ENCODE results near the gene CACNA1C. TPM values are rescaled to one million over a fixed set of nuclear protein-coding genes. Genes with fewer than 3 reads are reported as not detected.

Gene CACNA1C
- total RNA-seq, 4 donors from 2014 or later: 5.2 to 12.9 (median 6.3) TPM

DNA sequence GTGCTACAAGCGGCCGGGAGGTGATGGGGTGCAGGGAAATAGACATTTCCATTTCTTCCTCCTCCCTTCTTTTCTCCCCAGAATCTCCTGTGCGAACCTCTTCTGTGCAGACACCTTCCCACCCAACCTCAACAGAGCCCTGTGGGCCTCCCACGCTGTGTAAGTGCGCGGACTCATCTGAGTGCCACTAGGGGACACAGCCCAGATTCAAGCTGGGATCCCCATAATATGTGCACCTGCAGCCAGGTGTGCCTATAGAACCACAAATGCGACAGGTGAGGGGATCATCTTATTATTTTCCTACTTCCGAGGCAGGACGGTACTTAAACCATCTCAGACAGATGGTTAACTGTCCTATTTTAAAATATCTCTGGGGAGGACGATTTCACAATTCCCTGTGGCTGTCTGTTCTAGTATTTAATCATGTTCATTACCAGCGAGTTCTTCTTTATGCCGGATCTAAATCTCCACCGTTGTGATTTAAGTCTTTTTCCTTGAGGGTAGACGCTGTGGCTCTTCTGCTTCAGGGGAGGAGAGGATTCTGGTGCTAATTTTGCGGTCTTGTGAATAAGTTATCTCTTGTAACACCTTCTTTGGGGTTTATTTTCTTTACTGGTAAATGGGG is 17.2 kb upstream of the CACNA1C start:
- no peaks in the 10 kb centered on the region for H3K27me3 ChIP-seq
- H3K27ac ChIP-seq: no peak overlapping the region
- WGBS, 2 donors: 56 to 66% methylated on average over 15 of the region's 15 CpGs
- no peaks in the 10 kb centered on the region for H3K36me3 ChIP-seq
- H3K4me1 ChIP-seq: peaks cover 0 to 16% (median 6%) of the 10 kb centered on the region in 4 donors
- H3K4me3 ChIP-seq: peak overlapping the region in 3 of 4 donors; percentile 34 to 47 (median 38)
- no peaks in the 10 kb centered on the region for H3K9me3 ChIP-seq
- DNase-seq (ENCODE audit: low spot score in 2 of 2): no peak
- TF ChIP-seq, protein P1, sequence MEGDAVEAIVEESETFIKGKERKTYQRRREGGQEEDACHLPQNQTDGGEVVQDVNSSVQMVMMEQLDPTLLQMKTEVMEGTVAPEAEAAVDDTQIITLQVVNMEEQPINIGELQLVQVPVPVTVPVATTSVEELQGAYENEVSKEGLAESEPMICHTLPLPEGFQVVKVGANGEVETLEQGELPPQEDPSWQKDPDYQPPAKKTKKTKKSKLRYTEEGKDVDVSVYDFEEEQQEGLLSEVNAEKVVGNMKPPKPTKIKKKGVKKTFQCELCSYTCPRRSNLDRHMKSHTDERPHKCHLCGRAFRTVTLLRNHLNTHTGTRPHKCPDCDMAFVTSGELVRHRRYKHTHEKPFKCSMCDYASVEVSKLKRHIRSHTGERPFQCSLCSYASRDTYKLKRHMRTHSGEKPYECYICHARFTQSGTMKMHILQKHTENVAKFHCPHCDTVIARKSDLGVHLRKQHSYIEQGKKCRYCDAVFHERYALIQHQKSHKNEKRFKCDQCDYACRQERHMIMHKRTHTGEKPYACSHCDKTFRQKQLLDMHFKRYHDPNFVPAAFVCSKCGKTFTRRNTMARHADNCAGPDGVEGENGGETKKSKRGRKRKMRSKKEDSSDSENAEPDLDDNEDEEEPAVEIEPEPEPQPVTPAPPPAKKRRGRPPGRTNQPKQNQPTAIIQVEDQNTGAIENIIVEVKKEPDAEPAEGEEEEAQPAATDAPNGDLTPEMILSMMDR (IDR thresholded peaks at IDR 0.05): no peak
- TF ChIP-seq POLR2A (IDR thresholded peaks at IDR 0.05): no peak
- no peak for TF ChIP-seq EP300 (IDR thresholded peaks at IDR 0.05)

DNA sequence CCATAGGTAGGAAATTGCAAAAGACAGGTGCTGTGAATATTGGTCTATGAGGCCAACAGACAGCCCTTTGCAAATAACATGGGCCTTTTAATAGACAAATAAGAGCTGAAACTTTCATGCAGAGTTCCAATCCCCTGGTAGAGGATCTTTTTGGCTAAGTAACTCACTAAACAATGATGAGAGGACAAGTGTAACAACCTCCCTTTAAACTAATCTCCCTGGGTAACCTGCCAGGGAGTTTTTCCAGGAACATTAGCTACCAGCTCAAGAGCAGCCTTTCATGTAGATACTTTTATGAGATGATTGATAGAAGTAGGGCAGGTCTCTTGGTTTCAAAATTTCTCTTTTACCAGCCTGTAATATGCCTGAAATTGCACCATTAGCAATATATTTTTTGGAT is 13.8 kb upstream of the CACNA1C start:
- no peak for TF ChIP-seq POLR2A (IDR thresholded peaks at IDR 0.05)
- no peak for TF ChIP-seq EP300 (IDR thresholded peaks at IDR 0.05)
- TF ChIP-seq, protein P1 (IDR thresholded peaks at IDR 0.05): no peak
- no peak for DNase-seq (ENCODE audit: low spot score in 2 of 2)
- H3K9me3 ChIP-seq: no peaks in the 10 kb centered on the region
- H3K27ac ChIP-seq: no peak overlapping the region
- peaks cover 0 to 16% (median 6%) of the 10 kb centered on the region in 4 donors for H3K4me1 ChIP-seq
- H3K4me3 ChIP-seq: no peak overlapping the region
- no peaks in the 10 kb centered on the region for H3K36me3 ChIP-seq
- H3K27me3 ChIP-seq: no peaks in the 10 kb centered on the region

DNA sequence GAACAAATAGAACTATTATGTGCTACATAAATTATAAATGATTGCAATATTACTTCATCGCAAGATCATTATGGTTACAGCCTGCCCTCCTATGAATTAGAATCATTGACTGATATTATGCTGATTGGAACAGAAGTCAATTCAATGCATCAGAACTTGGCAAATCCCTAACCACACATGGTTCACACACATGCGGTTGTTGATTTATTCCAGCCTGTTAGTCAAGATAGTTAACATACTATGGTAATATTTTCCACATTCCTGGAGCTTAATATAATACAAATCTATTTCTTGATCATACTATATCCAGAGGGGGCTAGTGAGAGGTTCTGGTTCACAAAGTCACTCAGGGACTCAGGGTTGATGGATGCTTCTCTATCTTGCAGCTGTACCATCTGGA is 9.7 kb upstream of the CACNA1C start:
- Histone ChIP-seq H3K27ac (no peak overlapping the region), H3K4me3 (no peak overlapping the region), H3K4me1 (no peaks in the 10 kb centered on the region), H3K9me3 (no peaks in the 10 kb centered on the region), H3K36me3 (no peaks in the 10 kb centered on the region), H3K27me3 (no peaks in the 10 kb centered on the region)
- WGBS, 2 donors: 61 to 68% methylated on average over 2 of the region's 2 CpGs
- DNase-seq (ENCODE audit: low spot score in 2 of 2): no peak
- TF ChIP-seq EP300 (IDR thresholded peaks at IDR 0.05) (no peak), POLR2A (IDR thresholded peaks at IDR 0.05) (no peak)
- TF ChIP-seq, protein P1 (IDR thresholded peaks at IDR 0.05): no peak

DNA sequence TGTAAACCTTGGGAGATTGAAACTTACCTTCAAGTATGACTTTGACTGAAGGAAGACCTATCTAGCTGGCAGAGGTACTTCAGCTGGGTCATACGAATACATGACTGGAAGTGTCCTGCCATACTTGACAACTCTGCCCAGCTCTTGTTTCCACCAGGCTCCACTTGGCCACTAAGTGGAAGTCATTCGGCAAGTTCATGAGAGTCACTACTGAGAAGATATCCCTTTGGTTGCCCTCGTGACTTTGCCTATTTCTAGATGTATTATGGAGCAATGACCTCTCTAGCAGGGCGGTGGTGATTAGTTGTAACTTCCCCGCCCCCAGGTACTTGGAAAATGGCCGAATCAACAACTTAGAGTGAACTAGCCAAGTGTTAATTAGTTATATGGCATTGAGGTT is 8.6 kb upstream of the CACNA1C start:
- 89 to 91% methylated on average over 6 of the region's 6 CpGs for WGBS, 2 donors
- H3K9me3 ChIP-seq: no peaks in the 10 kb centered on the region
- TF ChIP-seq POLR2A (IDR thresholded peaks at IDR 0.05) (no peak), EP300 (IDR thresholded peaks at IDR 0.05) (no peak)
- TF ChIP-seq, protein P1 (IDR thresholded peaks at IDR 0.05): no peak
- peaks cover 0 to 9% of the 10 kb centered on the region in 2 donors for H3K27me3 ChIP-seq
- no peak overlapping the region for H3K4me3 ChIP-seq
- no peak overlapping the region for H3K27ac ChIP-seq
- H3K36me3 ChIP-seq: no peaks in the 10 kb centered on the region
- DNase-seq (ENCODE audit: low spot score in 2 of 2): no peak
- no peaks in the 10 kb centered on the region for H3K4me1 ChIP-seq

DNA sequence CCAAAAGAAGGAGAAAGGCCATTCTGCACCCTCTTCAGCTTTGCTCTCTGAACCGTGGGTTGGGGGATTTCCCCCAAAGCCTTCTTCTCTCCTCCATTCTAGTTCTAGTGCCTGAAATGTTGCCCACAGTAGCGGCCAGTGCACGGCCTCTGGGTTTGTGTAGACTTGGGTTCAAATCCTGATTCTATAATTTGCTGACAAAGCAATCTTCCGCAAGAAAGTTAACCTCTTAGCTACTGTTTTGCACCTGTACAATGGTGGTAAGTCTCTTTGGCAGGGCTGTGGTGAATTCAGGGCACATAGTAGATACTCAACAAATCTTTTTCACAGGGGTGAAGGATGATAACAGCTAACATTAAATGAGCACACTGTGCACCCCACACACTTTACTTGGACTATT is 5.8 kb upstream of the CACNA1C start:
- Histone ChIP-seq H3K27me3 (peaks cover 0 to 16% of the 10 kb centered on the region in 2 donors), H3K4me1 (peaks cover 0 to 5% (median 0%) of the 10 kb centered on the region in 4 donors), H3K27ac (no peak overlapping the region), H3K9me3 (no peaks in the 10 kb centered on the region), H3K36me3 (no peaks in the 10 kb centered on the region), H3K4me3 (no peak overlapping the region)
- DNase-seq (ENCODE audit: low spot score in 2 of 2): no peak
- WGBS, 2 donors: 72 to 76% methylated on average over 4 of the region's 4 CpGs
- TF ChIP-seq, protein P1 (IDR thresholded peaks at IDR 0.05): no peak
- TF ChIP-seq POLR2A (IDR thresholded peaks at IDR 0.05) (no peak), EP300 (IDR thresholded peaks at IDR 0.05) (no peak)

Measured in tibial nerve (tissue), 4 donors.